Measurements from ENCODE around the gene CDH26.

DNA sequence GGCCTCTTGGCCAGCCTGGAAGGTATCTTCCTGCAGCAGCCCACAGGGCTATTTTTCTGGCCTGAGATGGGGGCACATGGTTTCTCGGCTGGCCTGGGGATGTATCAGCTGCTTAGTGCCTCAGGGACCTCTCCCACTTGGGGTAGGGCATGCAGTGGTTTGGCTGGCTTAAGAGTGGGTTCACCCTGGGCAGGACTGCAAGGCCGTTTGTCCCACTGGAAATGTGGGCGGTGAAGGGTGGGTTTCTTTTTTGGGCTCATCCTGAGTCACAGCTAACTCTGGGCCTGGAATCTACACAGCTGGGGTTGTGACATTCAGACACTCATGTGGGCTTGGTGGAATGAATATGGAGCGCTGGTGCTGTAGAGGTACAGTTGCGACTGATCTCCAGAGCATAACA is 62.0 kb downstream of the CDH26 start:
- no peak for TF ChIP-seq POLR2A (IDR thresholded peaks at IDR 0.05)
- TF ChIP-seq, protein P1, sequence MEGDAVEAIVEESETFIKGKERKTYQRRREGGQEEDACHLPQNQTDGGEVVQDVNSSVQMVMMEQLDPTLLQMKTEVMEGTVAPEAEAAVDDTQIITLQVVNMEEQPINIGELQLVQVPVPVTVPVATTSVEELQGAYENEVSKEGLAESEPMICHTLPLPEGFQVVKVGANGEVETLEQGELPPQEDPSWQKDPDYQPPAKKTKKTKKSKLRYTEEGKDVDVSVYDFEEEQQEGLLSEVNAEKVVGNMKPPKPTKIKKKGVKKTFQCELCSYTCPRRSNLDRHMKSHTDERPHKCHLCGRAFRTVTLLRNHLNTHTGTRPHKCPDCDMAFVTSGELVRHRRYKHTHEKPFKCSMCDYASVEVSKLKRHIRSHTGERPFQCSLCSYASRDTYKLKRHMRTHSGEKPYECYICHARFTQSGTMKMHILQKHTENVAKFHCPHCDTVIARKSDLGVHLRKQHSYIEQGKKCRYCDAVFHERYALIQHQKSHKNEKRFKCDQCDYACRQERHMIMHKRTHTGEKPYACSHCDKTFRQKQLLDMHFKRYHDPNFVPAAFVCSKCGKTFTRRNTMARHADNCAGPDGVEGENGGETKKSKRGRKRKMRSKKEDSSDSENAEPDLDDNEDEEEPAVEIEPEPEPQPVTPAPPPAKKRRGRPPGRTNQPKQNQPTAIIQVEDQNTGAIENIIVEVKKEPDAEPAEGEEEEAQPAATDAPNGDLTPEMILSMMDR (IDR thresholded peaks at IDR 0.05 in 4 of 5, conservative IDR thresholded peaks at IDR 0.05 in 1 of 5): no peak
